ENCODE data around the gene RNF182.

RNF182 gene

GRCh38 chr6:14029605-14030004 is 104.9 kb downstream of the RNF182 start:
- H3K27me3 Mint-ChIP-seq, result peaks cover 13 to 22% of the 10 kb centered on the region in 2 donors
- ATAC-seq (replicated peaks) (no peak), DNase-seq (no peak)
- no peaks in the 10 kb centered on the region for H3K9me3 Mint-ChIP-seq
- H3K4me3 Mint-ChIP-seq, result no peak overlapping the region
- no peaks in the 10 kb centered on the region for H3K36me3 Mint-ChIP-seq
- H3K4me1 Mint-ChIP-seq, result peaks cover 19 to 25% of the 10 kb centered on the region in 2 donors
- no peak overlapping the region for H3K27ac Mint-ChIP-seq
